ENCODE data around the gene BMAL1. TPM values are rescaled to one million over a fixed set of nuclear protein-coding genes. Genes with fewer than 3 reads are reported as not detected.

BMAL1 gene
- total RNA-seq, 4 donors from 2014 or later, result 21.4 to 39.5 (median 22.3) TPM

DNA sequence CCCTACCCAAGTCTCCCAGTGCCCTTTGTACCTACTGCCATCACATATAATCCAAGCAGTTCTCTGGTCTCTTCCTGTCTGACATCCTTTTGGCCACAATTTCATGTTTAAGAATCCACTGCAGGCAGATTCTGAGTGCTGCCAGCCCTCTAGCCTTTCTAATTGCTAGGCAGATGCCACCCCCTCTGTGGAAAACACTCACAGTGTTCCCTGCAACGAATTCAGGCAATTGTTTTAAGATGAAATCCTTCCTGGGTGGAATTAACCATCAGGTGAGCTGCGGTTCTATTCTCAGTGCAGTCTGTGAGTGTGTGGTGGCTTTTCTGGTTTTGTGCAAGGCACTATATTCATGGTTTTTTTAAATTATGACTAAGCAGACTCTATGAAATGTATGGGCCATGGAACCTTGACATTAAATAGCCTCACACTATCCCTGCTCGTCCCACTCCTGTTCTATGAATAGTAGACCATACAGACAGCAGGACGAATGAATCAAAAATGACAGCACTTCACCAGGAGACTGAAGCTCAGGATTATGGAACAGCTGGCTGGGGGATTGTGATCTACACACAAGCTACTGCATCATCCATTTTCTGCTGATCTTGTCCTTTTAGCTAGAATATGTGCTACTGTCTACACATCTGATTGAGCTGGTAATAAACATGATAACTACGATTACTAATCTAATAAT lies 29.8 kb upstream of the BMAL1 start:
- Histone ChIP-seq H3K27me3 (peaks cover 0 to 27% (median 0%) of the 10 kb centered on the region in 4 donors), H3K9me3 (no peaks in the 10 kb centered on the region), H3K27ac (no peak overlapping the region), H3K36me3 (no peaks in the 10 kb centered on the region), H3K4me3 (no peak overlapping the region), H3K4me1 (no peaks in the 10 kb centered on the region)
- intact Hi-C loops (cut with DNase I), result no loop called here
- 62 to 73% methylated on average over 5 of the region's 5 CpGs for WGBS, 2 donors
- no peak for DNase-seq
- TF ChIP-seq, protein P1, sequence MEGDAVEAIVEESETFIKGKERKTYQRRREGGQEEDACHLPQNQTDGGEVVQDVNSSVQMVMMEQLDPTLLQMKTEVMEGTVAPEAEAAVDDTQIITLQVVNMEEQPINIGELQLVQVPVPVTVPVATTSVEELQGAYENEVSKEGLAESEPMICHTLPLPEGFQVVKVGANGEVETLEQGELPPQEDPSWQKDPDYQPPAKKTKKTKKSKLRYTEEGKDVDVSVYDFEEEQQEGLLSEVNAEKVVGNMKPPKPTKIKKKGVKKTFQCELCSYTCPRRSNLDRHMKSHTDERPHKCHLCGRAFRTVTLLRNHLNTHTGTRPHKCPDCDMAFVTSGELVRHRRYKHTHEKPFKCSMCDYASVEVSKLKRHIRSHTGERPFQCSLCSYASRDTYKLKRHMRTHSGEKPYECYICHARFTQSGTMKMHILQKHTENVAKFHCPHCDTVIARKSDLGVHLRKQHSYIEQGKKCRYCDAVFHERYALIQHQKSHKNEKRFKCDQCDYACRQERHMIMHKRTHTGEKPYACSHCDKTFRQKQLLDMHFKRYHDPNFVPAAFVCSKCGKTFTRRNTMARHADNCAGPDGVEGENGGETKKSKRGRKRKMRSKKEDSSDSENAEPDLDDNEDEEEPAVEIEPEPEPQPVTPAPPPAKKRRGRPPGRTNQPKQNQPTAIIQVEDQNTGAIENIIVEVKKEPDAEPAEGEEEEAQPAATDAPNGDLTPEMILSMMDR (IDR thresholded peaks at IDR 0.05), result no peak

DNA sequence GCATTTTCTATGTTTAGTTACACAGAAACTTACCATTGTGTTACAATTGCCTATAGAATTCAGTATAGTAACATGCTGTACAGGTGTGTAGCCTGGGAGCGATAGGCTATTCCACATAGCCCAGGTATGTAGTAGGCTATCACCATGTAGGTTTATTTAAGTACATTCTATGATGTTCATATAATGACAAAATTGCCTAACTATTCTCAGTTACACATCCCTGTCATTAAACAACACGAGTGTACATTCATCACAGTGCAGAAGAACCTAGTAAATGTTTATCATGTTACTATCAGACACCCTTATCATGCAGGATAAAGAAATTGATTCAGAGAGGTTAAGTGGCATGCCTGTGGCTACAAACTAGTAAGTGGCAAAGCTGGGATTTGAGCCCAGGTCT lies 28.4 kb upstream of the BMAL1 start:
- no peaks in the 10 kb centered on the region for H3K36me3 ChIP-seq
- WGBS, 2 donors, result 75 to 89% methylated on average over 2 of the region's 2 CpGs
- H3K27ac ChIP-seq, result no peak overlapping the region
- no peak for TF ChIP-seq POLR2A (IDR thresholded peaks at IDR 0.05)
- TF ChIP-seq, protein P1 (IDR thresholded peaks at IDR 0.05), result no peak
- no peaks in the 10 kb centered on the region for H3K9me3 ChIP-seq
- peaks cover 0 to 15% (median 0%) of the 10 kb centered on the region in 4 donors for H3K27me3 ChIP-seq
- intact Hi-C loops (cut with DNase I), result no loop called here
- H3K4me3 ChIP-seq, result no peak overlapping the region
- DNase-seq, result no peak
- no peaks in the 10 kb centered on the region for H3K4me1 ChIP-seq

DNA sequence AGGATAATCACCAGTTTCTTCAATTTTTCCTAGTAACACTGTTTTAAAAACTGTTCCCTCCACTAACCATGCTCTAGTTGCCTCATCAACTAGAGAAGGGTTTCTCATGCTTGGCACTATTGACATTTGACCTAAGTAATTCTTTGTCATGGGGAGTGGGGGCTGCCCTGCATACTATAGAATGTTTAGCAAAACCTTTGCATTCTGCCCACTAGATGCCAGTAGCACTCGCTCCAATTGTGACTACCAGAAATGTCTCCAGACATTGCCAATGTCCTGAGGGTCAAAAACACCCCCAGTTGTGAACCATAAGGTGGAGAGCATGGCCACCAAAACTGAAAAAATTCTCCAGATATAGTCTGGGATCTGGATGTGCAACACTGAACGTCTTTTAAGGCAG lies 27.6 kb upstream of the BMAL1 start:
- H3K27ac ChIP-seq, result no peak overlapping the region
- no peaks in the 10 kb centered on the region for H3K36me3 ChIP-seq
- WGBS, 2 donors, result 25 to 38% methylated on average over 2 of the region's 2 CpGs
- no peaks in the 10 kb centered on the region for H3K4me1 ChIP-seq
- no peak overlapping the region for H3K4me3 ChIP-seq
- H3K9me3 ChIP-seq, result no peaks in the 10 kb centered on the region
- no peak for DNase-seq
- TF ChIP-seq, protein P1 (IDR thresholded peaks at IDR 0.05), result peak in 2 of 6 experiments; percentile 26 to 35
- no peak for TF ChIP-seq POLR2A (IDR thresholded peaks at IDR 0.05)
- intact Hi-C loops (cut with DNase I), result no loop called here
- peaks cover 0 to 6% (median 0%) of the 10 kb centered on the region in 4 donors for H3K27me3 ChIP-seq

DNA sequence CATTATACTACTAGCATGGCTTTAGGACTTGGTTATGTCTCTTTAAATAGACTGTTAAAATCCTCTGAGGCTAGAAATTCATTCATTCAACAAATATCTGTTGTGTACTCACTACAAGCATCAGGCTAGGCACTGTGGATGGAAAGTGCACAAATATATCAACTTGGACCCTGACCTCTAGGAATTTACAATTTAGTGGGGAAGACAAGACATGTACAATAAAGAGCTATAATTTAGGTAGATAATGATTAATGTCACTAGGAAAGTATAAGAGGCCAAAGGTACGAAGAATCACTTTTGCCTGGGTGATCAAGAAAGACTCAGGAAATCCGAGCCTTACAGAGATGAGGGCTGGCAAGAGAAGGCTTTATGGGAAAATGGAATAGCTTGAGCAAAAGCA lies 25.6 kb upstream of the BMAL1 start:
- intact Hi-C loops (cut with DNase I), result no loop called here

GRCh38 chr11:13252438-13252837 lies 25.2 kb upstream of the BMAL1 start:
- Histone ChIP-seq H3K4me1 (no peaks in the 10 kb centered on the region), H3K4me3 (no peak overlapping the region), H3K27me3 (no peaks in the 10 kb centered on the region), H3K9me3 (no peaks in the 10 kb centered on the region), H3K27ac (no peak overlapping the region), H3K36me3 (no peaks in the 10 kb centered on the region)
- WGBS, 2 donors, result 83 to 91% methylated on average over 4 of the region's 4 CpGs
- TF ChIP-seq, protein P1 (IDR thresholded peaks at IDR 0.05), result no peak
- TF ChIP-seq POLR2A (IDR thresholded peaks at IDR 0.05), result no peak
- intact Hi-C loops (cut with DNase I), result no loop called here
- no peak for DNase-seq

More for the DNA sequence above, 25.6 kb upstream of the BMAL1 start:
- Histone ChIP-seq H3K4me1 (no peaks in the 10 kb centered on the region), H3K36me3 (no peaks in the 10 kb centered on the region), H3K4me3 (no peak overlapping the region), H3K27ac (no peak overlapping the region), H3K9me3 (no peaks in the 10 kb centered on the region), H3K27me3 (no peaks in the 10 kb centered on the region)
- TF ChIP-seq POLR2A (IDR thresholded peaks at IDR 0.05), result no peak
- TF ChIP-seq, protein P1 (IDR thresholded peaks at IDR 0.05), result no peak
- no peak for DNase-seq
- WGBS, 2 donors, result 82 to 93% methylated on average over 2 of the region's 2 CpGs
